Lower leg skin (tissue), 3 donors: ENCODE data around the gene AP3M1.

Source experiments
- POLR2A ChIP-seq, 2 donors: fragments of 450-650 bp; IDR thresholded peaks; one replicate each; pipeline ENCODE4 v1.6.1; 2016 to 2017; ENCODE audit warnings: antibody characterized with exemption in 2 of 2, mild to moderate bottlenecking in 1 of 2, moderate library complexity in 1 of 2
- TF ChIP-seq, protein P1 (sequence below), 3 donors: fragments of 450-650 bp; IDR thresholded peaks; one replicate each; pipeline ENCODE4 v1.5.1; 2016; ENCODE audit warnings: antibody characterized with exemption in 3 of 3, mild to moderate bottlenecking in 3 of 3, moderate library complexity in 2 of 3

DNA sequence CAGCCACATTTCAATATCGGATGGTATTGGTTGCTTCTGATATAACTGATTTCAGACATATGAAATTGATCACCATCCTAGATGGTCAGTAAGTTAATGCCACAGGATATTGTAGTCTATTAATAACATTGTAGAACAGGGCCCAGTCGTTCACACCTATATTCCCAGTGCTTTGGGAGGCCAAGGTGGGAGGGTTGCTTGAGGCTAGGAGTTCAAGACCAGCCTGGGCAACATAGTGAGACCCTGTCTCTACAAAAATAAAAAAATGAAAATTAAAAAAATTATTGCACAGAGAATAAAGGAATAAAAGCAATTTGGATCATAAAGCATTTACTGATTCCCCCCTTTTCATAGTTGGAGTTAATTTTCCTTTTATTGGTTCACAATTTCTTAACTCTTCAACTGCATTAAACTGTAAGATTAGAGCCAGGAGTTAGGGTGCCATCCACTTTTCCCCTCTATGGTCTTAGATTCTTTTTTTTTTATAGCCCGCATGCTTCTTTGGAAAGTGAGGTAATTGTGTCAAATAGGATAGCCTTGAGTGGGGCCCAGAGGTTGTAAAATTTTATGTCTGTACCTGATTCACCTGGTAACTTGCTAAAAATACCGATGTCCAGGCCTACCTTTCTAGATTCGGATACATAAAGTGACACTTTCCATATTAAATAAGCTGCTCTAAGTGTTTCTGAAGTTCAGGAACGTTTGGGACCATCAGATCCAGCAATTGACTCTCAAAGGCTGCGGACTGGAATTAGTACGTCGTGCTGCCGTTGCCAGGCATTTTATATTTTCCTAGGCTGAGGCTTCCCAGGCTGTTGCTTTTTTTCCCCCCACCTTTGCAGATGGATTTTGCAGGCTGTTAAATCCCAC, 25.1 kb upstream of the AP3M1 start:
- TF ChIP-seq, protein P1, sequence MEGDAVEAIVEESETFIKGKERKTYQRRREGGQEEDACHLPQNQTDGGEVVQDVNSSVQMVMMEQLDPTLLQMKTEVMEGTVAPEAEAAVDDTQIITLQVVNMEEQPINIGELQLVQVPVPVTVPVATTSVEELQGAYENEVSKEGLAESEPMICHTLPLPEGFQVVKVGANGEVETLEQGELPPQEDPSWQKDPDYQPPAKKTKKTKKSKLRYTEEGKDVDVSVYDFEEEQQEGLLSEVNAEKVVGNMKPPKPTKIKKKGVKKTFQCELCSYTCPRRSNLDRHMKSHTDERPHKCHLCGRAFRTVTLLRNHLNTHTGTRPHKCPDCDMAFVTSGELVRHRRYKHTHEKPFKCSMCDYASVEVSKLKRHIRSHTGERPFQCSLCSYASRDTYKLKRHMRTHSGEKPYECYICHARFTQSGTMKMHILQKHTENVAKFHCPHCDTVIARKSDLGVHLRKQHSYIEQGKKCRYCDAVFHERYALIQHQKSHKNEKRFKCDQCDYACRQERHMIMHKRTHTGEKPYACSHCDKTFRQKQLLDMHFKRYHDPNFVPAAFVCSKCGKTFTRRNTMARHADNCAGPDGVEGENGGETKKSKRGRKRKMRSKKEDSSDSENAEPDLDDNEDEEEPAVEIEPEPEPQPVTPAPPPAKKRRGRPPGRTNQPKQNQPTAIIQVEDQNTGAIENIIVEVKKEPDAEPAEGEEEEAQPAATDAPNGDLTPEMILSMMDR (IDR thresholded peaks at IDR 0.05) = no peak
- no peak for TF ChIP-seq POLR2A (IDR thresholded peaks at IDR 0.05)
